ENCODE measurements around the gene RBCK1.

The RBCK1 gene

DNA sequence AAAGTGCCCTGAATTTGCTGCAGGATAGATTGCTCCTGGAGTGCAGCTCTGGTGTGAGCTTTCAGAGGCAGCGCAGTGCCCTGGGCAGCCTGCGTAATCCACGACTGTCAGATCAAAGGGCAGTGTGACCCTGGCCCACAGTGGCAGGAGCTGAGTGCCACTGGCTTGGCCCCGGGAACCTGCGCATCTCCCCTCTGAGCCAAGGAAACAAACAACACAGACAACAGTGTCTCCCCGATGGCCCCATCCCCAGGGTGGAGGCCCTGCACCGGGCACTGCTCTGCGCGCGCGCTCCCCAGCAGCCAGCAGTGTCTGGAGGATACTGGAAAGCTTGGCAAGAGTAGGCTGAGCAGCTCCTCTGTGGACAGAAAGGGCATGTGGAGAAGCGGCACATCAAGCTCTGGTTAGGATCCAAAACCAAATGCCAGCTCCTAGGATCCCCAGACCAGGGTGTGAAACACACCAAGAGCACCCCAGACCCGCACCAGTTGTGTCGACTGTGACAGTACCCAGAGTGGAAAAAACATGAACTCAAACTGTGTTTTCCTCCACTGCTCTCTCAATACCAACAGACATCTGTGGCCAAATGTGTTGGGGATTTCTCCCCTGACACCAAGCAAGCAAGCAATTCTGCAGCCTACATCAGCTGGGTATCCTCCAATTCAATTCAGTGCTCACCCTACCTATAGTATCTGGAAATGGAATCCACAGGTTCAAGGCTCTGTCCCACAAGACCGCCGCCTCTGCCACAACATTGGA, 26.7 kb downstream of the RBCK1 start:
- H3K4me3 ChIP-seq, result no peak overlapping the region
- no peak overlapping the region; a peak in 1 of 22 replicates for H3K27ac ChIP-seq
- H3K36me3 ChIP-seq, result peaks cover 55 to 74% (median 66%) of the 10 kb centered on the region in 11 experiments
- H3K27me3 ChIP-seq, result no peaks in the 10 kb centered on the region
- no peak for TF ChIP-seq Cebpa-rat (IDR thresholded peaks at IDR 0.05)
- H3K4me2 ChIP-seq, result peak overlapping the region; percentile 60 to 83 (median 71); a peak in 21 of 22 replicates
- H3K4me1 ChIP-seq, result peaks cover 55 to 79% (median 71%) of the 10 kb centered on the region in 10 experiments
- no peaks in the 10 kb centered on the region for H3K9me3 ChIP-seq (replicated peaks in 1 of 11)
- no peak overlapping the region; a peak in 2 of 22 replicates for H3K9ac ChIP-seq
- H4K20me1 ChIP-seq, result peaks cover 34 to 97% (median 73%) of the 10 kb centered on the region in 11 experiments; a peak in 21 of 22 replicates

DNA sequence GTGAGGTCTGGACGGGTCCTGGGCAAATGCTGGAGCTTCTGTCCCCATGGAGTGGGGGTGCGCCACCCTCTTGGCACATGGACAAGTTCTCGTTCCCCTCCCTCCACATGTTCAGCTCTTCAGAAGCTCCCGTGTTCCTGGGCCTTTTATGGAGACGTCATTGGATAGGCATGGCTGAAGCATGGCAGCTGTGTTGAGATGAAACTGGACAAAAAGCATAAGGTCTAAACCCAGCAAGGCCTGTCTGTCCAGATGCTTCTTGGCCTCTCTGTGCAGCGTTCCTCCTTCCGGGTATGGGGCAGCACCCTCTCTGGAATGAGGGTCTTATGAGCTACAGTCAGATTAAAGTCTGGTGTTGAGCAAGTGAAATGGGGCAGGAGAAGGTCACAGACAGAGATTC, 27.5 kb downstream of the RBCK1 start:
- peak overlapping the region in 1 of 11 experiments; percentile 70; a peak in 1 of 22 replicates for H3K4me2 ChIP-seq
- H3K4me1 ChIP-seq, result peaks cover 62 to 86% (median 78%) of the 10 kb centered on the region in 10 experiments
- H3K27ac ChIP-seq, result no peak overlapping the region
- no peaks in the 10 kb centered on the region for H3K27me3 ChIP-seq
- H3K9me3 ChIP-seq (replicated peaks in 1 of 11), result no peaks in the 10 kb centered on the region
- peaks cover 55 to 74% (median 66%) of the 10 kb centered on the region in 11 experiments for H3K36me3 ChIP-seq
- no peak overlapping the region for H3K9ac ChIP-seq
- no peak for TF ChIP-seq Cebpa-rat (IDR thresholded peaks at IDR 0.05)
- H4K20me1 ChIP-seq, result peaks cover 40 to 97% (median 70%) of the 10 kb centered on the region in 11 experiments; a peak in 21 of 22 replicates
- H3K4me3 ChIP-seq, result no peak overlapping the region

DNA sequence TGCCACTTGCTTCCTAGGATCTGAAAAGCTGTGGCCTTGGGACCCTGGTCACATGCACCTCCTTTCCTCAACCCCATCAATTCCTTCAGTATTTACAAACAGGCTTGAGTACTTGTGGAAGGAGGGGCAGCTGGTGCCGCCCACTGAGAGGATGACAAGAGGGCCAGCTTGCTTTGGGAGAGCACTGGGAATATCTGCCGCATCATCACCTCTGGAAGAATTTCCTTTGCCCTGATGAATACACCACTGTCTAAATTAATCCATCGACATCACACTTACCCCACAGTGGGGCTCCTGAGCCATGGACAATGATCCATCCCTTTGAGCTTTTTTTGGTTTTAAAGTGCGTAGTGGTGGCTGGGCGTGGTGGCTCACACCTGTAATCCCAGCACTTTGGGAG, 28.4 kb downstream of the RBCK1 start:
- Histone ChIP-seq H3K4me2 (peak overlapping the region in 8 of 11 experiments; percentile 89 to 99 (median 96); a peak in 10 of 22 replicates), H3K27ac (peak overlapping the region in 2 of 11 experiments; percentile 17 to 90; a peak in 1 of 22 replicates), H3K4me1 (peaks cover 65 to 91% (median 84%) of the 10 kb centered on the region in 10 experiments), H3K9me3 (replicated peaks in 1 of 11) (no peaks in the 10 kb centered on the region), H3K9ac (no peak overlapping the region), H3K4me3 (no peak overlapping the region), H3K27me3 (no peaks in the 10 kb centered on the region), H3K36me3 (peaks cover 59 to 75% (median 66%) of the 10 kb centered on the region in 11 experiments), H4K20me1 (peaks cover 40 to 96% (median 63%) of the 10 kb centered on the region in 11 experiments; a peak in 21 of 22 replicates)
- no peak for TF ChIP-seq Cebpa-rat (IDR thresholded peaks at IDR 0.05)

DNA sequence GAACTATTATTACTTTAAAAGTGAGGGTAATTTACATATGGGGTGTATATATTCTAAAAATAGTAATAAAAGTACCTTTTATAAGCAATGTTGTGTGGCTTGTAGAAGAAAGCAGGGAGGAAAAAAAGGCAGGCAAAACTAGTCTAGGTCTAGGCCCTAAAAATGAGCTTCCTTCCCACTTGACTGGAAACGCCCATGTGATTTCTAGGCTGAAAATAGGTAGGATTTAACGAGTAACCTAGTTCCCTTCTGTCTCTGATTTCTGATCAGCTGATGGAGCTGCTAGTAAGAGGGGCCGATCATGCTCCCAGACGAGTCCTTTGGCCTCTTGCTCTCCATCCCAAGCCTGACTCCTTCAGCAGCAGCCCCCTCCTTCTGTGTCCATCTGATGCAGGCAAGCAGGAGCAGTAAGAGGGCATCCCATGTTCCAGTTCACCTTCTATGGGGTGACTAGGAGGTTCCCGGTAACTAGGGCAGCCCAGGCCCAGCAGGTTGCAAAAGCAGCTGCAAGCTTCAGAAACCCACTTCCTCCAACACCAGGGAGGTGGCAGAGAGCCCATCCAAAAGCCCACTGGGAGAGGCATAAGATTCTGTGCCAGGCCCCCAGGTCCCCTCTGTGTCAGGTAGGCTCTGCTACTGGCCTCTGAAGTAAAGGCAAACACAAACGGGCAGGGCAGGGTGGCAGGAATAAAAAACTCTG, 29.8 kb downstream of the RBCK1 start:
- H3K27me3 ChIP-seq, result no peaks in the 10 kb centered on the region
- H3K4me1 ChIP-seq, result peaks cover 57 to 88% (median 79%) of the 10 kb centered on the region in 10 experiments
- H4K20me1 ChIP-seq, result peaks cover 33 to 95% (median 52%) of the 10 kb centered on the region in 11 experiments; a peak in 21 of 22 replicates
- peaks cover 64 to 77% (median 72%) of the 10 kb centered on the region in 11 experiments for H3K36me3 ChIP-seq
- peak overlapping the region; percentile 11 to 82 (median 69); a peak in 19 of 22 replicates for H3K9ac ChIP-seq
- TF ChIP-seq Cebpa-rat (IDR thresholded peaks at IDR 0.05), result peak in 4 of 11 experiments; percentile 18 to 83 (median 54); a peak in 7 of 22 replicates
- no peaks in the 10 kb centered on the region for H3K9me3 ChIP-seq (replicated peaks in 1 of 11)
- H3K4me2 ChIP-seq, result peak overlapping the region; percentile 81 to 99 (median 95)
- H3K4me3 ChIP-seq, result peak overlapping the region in 8 of 10 experiments; percentile 39 to 55 (median 47); a peak in 15 of 20 replicates
- H3K27ac ChIP-seq, result peak overlapping the region in 9 of 11 experiments; percentile 54 to 90 (median 82); a peak in 18 of 22 replicates

DNA sequence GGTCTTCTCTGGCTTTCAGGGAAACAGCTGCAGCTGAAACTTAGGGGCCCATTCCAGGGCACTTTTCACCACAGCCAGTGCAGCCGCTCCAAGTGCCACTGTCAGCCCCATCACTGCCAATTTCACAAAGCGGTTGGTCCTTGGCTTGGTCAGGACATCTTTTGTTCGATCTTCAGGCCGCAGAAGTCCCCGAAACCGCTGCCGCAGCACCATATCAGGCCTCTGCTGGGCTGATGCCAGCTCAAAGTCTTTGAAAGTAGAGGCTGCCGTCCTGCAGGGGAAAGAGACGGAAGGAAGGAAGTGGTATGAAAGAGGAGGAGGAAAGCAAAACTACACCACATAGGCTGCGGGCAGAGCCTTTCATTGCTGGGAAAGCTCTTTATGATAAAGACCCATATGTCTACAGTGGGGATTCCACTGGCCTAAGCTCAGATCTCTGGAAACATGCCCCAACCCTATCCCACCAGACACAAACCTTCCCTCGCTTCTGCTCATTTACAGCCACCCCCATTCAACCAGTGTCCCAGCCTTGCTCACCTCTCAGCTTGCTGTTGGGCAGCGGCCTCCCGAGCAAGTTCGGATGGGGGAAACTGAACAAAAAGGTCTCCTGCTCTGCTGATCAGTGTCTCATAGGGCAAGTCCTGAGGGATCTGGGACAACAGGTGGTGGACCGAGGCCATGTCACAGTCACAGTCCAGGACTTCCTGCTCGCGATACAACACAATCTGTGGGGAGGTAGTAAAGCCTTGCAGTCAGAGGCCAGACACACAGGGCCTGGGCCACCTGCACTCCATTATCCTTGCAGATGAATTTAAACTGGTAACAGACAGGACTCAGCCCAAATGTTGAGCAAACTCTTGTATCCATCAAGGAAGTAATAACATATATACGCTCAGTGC, 30.7 kb downstream of the RBCK1 start:
- Histone ChIP-seq H3K4me2 (peak overlapping the region; percentile 81 to 99 (median 95)), H3K9me3 (replicated peaks in 1 of 11) (no peaks in the 10 kb centered on the region), H3K27ac (peak overlapping the region in 10 of 11 experiments; percentile 32 to 90 (median 82); a peak in 20 of 22 replicates), H3K9ac (peak overlapping the region in 10 of 11 experiments; percentile 11 to 82 (median 70); a peak in 18 of 22 replicates), H4K20me1 (peaks cover 29 to 95% (median 52%) of the 10 kb centered on the region in 11 experiments; a peak in 20 of 22 replicates), H3K4me3 (peak overlapping the region in 9 of 10 experiments; percentile 17 to 55 (median 47); a peak in 17 of 20 replicates), H3K36me3 (peaks cover 73 to 85% (median 81%) of the 10 kb centered on the region in 11 experiments), H3K4me1 (peaks cover 48 to 79% (median 70%) of the 10 kb centered on the region in 10 experiments), H3K27me3 (no peaks in the 10 kb centered on the region)
- peak in 1 of 11 experiments; percentile 2; a peak in 1 of 22 replicates for TF ChIP-seq Cebpa-rat (IDR thresholded peaks at IDR 0.05)

DNA sequence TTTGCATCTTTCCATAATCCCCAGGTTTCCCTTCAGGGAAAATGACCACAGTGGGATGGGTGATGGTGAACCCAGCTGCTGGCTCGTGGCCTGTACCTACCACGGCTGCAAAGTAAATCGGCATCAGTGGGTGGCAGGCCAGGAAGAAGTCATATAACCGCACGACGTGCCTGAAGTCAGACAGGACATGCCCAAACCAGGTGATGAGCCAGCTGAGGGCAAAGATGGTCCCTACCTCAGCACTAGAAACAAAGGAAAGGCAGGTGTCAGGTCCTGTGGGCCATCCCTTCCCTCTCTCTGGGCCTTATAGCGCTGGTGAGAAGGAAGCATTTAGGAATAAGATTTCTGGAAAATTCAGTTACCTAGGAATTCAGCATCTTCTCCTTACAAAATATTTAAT, 32.0 kb downstream of the RBCK1 start:
- Histone ChIP-seq H3K27ac (peak overlapping the region in 6 of 11 experiments; percentile 82 to 90 (median 84); a peak in 9 of 22 replicates), H4K20me1 (peaks cover 29 to 95% (median 52%) of the 10 kb centered on the region in 11 experiments; a peak in 20 of 22 replicates), H3K4me2 (peak overlapping the region; percentile 81 to 99 (median 95)), H3K27me3 (no peaks in the 10 kb centered on the region), H3K4me3 (peak overlapping the region in 1 of 10 experiments; percentile 47; a peak in 1 of 20 replicates), H3K9ac (peak overlapping the region in 2 of 11 experiments; percentile 26 to 82; a peak in 3 of 22 replicates), H3K36me3 (peaks cover 79 to 90% (median 85%) of the 10 kb centered on the region in 11 experiments), H3K4me1 (peaks cover 38 to 67% (median 57%) of the 10 kb centered on the region in 10 experiments), H3K9me3 (replicated peaks in 1 of 11) (no peaks in the 10 kb centered on the region)
- TF ChIP-seq Cebpa-rat (IDR thresholded peaks at IDR 0.05), result no peak

DNA sequence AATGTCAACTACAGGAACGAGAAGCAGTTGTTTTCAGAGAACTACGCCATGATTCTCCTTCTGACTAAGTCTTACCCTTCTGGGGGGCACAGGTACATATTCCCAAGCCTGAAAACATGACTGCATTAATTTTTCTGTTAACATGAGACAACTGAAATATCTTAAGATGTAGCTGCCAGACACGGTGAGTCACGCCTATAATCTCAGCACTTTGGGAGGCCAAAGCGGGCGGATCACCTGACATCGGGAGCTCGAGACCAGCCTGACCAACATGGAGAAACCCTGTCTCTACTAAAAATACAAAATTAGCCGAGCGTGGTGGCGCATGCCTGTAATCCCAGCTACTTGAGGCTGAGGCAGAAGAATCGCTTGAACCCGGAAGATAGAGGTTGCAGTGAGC, 32.5 kb downstream of the RBCK1 start:
- Histone ChIP-seq H3K9ac (peak overlapping the region in 1 of 11 experiments; percentile 82; a peak in 1 of 22 replicates), H3K4me1 (peaks cover 38 to 62% (median 53%) of the 10 kb centered on the region in 10 experiments), H3K9me3 (replicated peaks in 1 of 11) (no peaks in the 10 kb centered on the region), H3K27ac (peak overlapping the region in 5 of 11 experiments; percentile 82 to 90 (median 84); a peak in 5 of 22 replicates), H3K27me3 (no peaks in the 10 kb centered on the region), H4K20me1 (peaks cover 29 to 95% (median 52%) of the 10 kb centered on the region in 11 experiments; a peak in 20 of 22 replicates), H3K36me3 (peaks cover 79 to 90% (median 85%) of the 10 kb centered on the region in 11 experiments), H3K4me3 (no peak overlapping the region), H3K4me2 (peak overlapping the region in 10 of 11 experiments; percentile 85 to 99 (median 96); a peak in 17 of 22 replicates)
- no peak for TF ChIP-seq Cebpa-rat (IDR thresholded peaks at IDR 0.05)

Measured in BLaER1 treated with 17β-estradiol and CSF1 and Interleukin-3, amounts not matched to agents 10 nM and 100 nM (cell line).